Erythroblast (primary cell): ENCODE data around the gene ARHGEF40.

Source experiments
- GATA1 ChIP-seq: IDR thresholded peaks from 2 replicates; pipeline ENCODE4 v1.6.1; 2011; ENCODE audit warnings: low read depth, mild to moderate bottlenecking, control low read depth, low read length, moderate library complexity
- POLR2A ChIP-seq: IDR thresholded peaks from 2 replicates; pipeline ENCODE4 v1.6.1; 2011; ENCODE audit warnings: mild to moderate bottlenecking, low read length

DNA sequence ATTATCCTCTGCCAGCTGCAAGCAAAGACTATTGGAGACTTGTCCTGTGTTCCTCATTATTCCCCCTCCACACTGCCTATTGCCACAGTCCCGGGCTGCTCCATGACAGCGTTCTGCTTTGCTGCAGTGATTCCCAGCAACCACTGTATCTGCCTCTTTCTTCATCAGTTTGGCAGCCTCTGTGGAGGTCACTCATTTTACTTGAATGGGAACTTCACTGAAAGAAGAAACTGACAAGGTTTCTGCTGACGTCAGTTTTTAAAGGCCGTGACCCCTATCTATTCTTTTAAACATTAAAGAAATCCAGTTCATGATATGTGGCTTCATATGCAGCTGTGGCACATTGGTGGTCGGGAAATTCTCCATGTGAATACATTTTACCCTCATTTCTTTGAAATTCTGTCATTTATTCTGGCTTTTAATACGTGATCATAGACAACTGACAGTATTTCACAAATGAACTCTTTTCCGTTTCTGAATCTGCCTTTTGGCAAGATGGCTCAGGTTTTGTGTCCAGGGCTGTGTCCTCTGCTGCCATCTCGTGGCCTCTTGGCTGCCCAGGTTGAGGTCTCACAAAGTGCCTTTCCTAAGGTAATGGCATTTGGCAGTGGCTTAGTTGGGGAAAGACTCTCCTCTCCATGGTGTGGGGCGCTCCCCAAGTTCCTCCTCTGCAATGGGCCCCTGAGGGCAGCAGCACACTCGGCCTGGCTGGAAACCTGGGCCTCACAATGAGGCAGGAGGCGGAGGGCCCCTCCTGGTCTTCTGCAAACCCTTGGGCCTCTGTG is 36.6 kb downstream of the ARHGEF40 start:
- no peak for TF ChIP-seq POLR2A
- no peak for TF ChIP-seq GATA1
